GM19025 (cell line): ENCODE data around the gene IL31RA.
"Not testable (repeated sequence)": the region's sequence is repeated elsewhere in the genome, so short reads cannot be mapped to it uniquely, and the experiment has no call there.

ENCODE experiments used
- ATAC-seq: cut with Tn5 transposase; IDR thresholded peaks from one replicate; pipeline ENCODE4 v1.9.1; 2021; ENCODE audit warnings: mild to moderate bottlenecking, low read depth, moderate library complexity; ENCODE audit not compliant: unreplicated experiment

IL31RA gene

GRCh38 chr5:55923177-55923771 is 72.1 kb downstream of the IL31RA start:
- ATAC-seq, result no peak

DNA sequence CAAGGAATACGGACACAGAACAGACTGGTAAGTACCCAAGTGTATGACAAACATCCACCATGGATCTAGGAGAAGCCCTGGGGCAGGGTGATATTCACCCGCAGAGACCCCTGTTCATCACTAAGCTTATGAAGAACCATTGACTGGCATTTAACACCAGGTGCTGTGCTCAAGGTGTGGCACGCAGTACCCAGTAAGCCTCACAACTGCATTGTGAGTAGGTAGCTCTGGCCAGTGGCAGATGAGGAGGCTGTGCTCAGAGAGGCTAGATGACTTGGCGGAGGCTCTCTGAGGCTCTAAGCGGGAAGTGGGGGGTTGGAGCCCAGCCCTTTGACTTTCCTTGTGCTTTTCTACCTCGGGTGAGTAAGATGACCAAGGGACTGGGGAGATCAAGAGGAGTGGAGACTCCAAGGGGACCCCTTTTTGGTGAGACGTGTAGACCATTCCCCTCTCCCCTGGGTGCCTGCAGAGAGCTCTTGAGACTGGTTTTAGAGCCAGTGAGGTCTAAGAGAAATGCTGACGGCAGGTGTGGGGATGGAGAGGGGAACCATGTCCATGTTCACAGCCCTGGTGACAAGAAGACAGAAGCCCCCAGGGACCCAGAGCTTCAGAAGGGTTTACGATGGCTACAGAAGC is 72.8 kb downstream of the IL31RA start:
- no peak for ATAC-seq

- ATAC-seq, result no peak
Measured at GRCh38 chr5:55924744-55925143, 73.6 kb downstream of the IL31RA start.

DNA sequence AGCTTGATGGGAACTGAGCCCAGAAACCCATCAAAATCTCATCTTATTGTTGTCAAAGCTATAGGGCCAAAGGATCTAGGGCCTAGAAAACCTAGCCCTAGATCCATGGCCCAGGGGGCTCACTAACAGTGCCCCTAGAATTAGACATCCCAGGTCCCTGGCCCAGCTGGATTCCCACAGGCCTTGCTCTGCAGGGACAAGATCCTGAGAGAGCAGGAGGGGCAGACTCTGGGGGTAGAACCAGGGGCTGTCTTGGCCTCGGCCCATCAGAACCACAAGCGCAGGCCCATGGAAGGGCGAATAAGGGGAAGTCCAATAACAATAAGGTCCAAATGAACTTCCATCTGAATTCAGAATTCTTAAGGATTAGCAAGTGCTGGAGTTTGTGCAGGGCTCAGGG is 74.0 kb downstream of the IL31RA start:
- no peak for ATAC-seq

- no peak for ATAC-seq
Measured at GRCh38 chr5:55925712-55926111, 74.6 kb downstream of the IL31RA start.

DNA sequence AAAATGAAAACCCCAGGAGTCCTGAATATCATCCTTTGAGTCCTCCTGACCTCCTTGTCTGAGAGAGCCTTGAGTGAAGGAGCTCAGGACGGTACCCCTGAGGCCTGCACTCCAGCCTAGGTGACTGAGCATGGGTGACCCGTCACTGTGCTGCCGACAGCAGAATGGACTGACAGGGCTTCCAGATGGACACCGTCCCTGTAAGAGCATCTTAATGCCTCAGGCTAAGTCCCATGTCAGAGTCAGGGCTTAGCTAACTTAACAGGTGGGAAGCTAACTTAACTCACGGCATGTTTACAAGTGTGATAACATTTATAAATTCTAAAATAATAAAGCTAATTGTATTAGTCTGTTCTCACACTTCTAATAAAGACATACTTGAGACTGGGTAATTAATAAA is 75.3 kb downstream of the IL31RA start:
- no peak for ATAC-seq

GRCh38 chr5:55927861-55928655 is 76.9 kb downstream of the IL31RA start:
- ATAC-seq, result no peak

GRCh38 chr5:55929020-55929799 is 78.1 kb downstream of the IL31RA start:
- no peak for ATAC-seq

GRCh38 chr5:55932700-55933099 is 81.5 kb downstream of the IL31RA start:
- ATAC-seq, result no peak

- ATAC-seq, result no peak
Measured at GRCh38 chr5:55933377-55934114, 82.4 kb downstream of the IL31RA start.

- ATAC-seq, result no peak
Measured at GRCh38 chr5:55934115-55934613, 83.0 kb downstream of the IL31RA start.

DNA sequence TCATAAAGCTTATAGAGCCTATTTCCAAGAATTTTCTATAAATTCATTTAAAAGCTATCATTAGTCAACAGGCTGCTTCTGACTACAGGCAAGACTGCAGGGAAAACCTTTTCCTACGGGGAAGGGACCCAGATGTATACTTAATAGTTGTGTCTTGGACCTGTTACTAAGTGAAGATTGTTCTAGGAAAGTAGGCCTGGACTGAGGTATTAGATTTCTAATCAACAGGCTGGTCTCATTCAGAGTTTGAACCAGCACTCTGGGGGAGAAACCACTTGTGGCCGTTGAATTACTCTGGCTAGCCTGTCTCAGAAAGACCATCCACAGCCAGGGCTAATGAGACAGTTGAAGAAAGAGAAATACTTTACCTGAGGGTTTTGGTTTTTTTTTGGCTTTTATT is 83.6 kb downstream of the IL31RA start:
- ATAC-seq, result no peak

GRCh38 chr5:55935371-55935770 is 84.2 kb downstream of the IL31RA start:
- ATAC-seq, result no peak

GRCh38 chr5:55936100-55936693 is 85.0 kb downstream of the IL31RA start:
- ATAC-seq, result peak; percentile 67

DNA sequence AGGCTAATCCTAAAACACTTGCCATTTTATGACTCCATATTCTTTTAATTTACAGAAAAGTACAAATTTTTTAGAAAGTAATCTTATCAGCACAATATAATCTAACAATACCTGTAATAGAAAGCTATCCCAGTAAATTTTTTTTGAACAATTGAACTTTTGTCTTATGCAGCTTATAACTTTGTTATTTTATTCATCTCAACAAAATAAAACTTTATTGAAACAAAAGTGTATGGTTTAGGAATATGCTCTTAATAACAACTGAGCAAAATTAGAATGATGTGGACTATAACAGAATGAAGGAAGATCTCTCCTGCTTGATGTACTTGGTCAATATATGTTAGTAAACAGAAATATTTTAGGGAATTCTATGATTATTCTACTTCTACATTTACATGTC is 86.4 kb downstream of the IL31RA start:
- ATAC-seq, result not testable (repeated sequence)

- not testable (repeated sequence) for ATAC-seq
Measured at GRCh38 chr5:55941154-55941553, 90.0 kb downstream of the IL31RA start.

GRCh38 chr5:55959208-55959607 is 108.1 kb downstream of the IL31RA start:
- no peak for ATAC-seq

- no peak for ATAC-seq
Measured at GRCh38 chr5:55960779-55961178, 109.6 kb downstream of the IL31RA start.

DNA sequence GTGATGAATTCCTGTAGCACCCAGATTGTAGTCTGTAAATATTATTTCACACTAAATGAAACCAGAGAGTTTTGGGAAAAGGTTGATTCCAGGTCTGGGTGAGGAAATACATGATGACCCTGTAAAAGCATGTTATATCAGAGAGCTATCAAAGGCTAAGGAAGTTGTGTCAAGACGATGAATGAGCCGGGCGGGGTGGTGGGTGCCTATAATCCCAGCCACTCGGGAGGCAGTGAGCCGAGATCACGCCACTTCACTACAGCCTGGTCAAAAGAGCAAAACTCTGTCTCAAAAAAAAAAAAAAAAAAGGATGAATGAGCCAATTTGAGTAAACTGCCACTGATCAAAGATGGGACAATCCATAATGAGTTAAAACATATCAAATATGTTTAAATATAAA is 114.4 kb downstream of the IL31RA start:
- ATAC-seq, result no peak

- no peak for ATAC-seq
Measured at GRCh38 chr5:55966284-55966683, 115.1 kb downstream of the IL31RA start.
